HCT116 (cell line): ENCODE data around the gene BACE1. TPM values are rescaled to one million over a fixed set of nuclear protein-coding genes. Genes with fewer than 3 reads are reported as not detected.

Experiments used
- ATAC-seq: fragments of 200-7000 bp; cut with Tn5 transposase; 2 replicates; pipeline ENCODE4 v1.9.1; 2020; ENCODE audit warnings: mild to moderate bottlenecking, moderate library complexity
- BruUV-seq: library from RNA; stranded (reverse); fragments of 400-500 nt; replicated peaks from 2 replicates; lab custom pipeline; 2021; lab: Mats Ljungman, UMichigan
- CTCF ChIA-PET: fragments of 300-600 bp; sonication (Branson Sonifier 250); formaldehyde crosslinking; loops from one replicate; lab custom pipeline; 2021; ENCODE audit warnings: antibody characterized with exemption; lab: Charles Lee
- POLR2A ChIA-PET: fragments of 300-600, 350-600 bp; sonication (Branson Sonifier 250); formaldehyde crosslinking; loops from one replicate; lab custom pipeline; 2021; ENCODE audit warnings: antibody characterized with exemption; lab: Charles Lee
- RAD21 ChIA-PET, 2 experiments: fragments of 300-600 bp; sonication (Branson Sonifier 250); formaldehyde crosslinking; loops; one replicate each; lab custom pipeline; 2023; ENCODE audit warnings: low total read pairs in 2 of 2; ENCODE audit not compliant: uncharacterized antibody in 2 of 2, unreplicated experiment in 2 of 2, low non-redundant PET in 1 of 2; lab: Charles Lee
- DNase-seq: peaks from one replicate; pipeline ENCODE4 v3.0.0-alpha.2; 2010; ENCODE audit warnings: low read depth, low spot score
- H2AFZ ChIP-seq: fragments of 200-600 bp; shearing (Covaris generic), sonication (generic); 2 replicates; pipeline ENCODE4 v1.6.1; 2017; ENCODE audit warnings: low read depth, mixed run types, mixed read lengths, antibody characterized with exemption, low read length; ENCODE audit not compliant: poor library complexity, severe bottlenecking
- H3K27ac ChIP-seq: 2 replicates; pipeline ENCODE4 v1.5.1; 2012; ENCODE audit warnings: low read depth, low read length
- H3K27me3 ChIP-seq: fragments of 200-600 bp; sonication (generic); 2 replicates; pipeline ENCODE4 v1.6.1; 2016; ENCODE audit warnings: mixed run types, low read length, mixed read lengths; ENCODE audit not compliant: insufficient read depth
- H3K36me3 ChIP-seq, 2 experiments: fragments of 200-500 bp in 1 of 2; fragments of 200-600 bp in 1 of 2; sonication (Bioruptor generic) in 1 of 2; sonication (generic) in 1 of 2; 2 replicates each; pipeline versions ENCODE4 v1.5.1 to v1.6.1; 2014 to 2016; ENCODE audit warnings: low read length in 2 of 2, inconsistent platforms in 1 of 2, mixed read lengths in 1 of 2, mixed run types in 1 of 2; ENCODE audit not compliant: insufficient read depth in 2 of 2, control insufficient read depth in 1 of 2
- H3K4me1 ChIP-seq, 2 experiments: fragments of 200-600 bp in 1 of 2; sonication (generic) in 1 of 2; 2 replicates each; pipeline versions ENCODE4 v1.5.1 to v1.6.1; 2012 to 2017; ENCODE audit warnings: low read length in 2 of 2, inconsistent platforms in 1 of 2, mild to moderate bottlenecking in 1 of 2, mixed read lengths in 1 of 2, mixed run types in 1 of 2, moderate library complexity in 1 of 2; ENCODE audit not compliant: insufficient read depth in 2 of 2, control insufficient read depth in 1 of 2
- H3K4me2 ChIP-seq: fragments of 200-600 bp; sonication (generic); 2 replicates; pipeline ENCODE4 v1.6.1; 2017; ENCODE audit warnings: mixed run types, low read length, mixed read lengths
- H3K4me3 ChIP-seq, 2 experiments: fragments of 200-600 bp in 1 of 2; sonication (generic) in 1 of 2; replicated peaks in 1 of 2; 2 replicates each; pipeline ENCODE4 v1.5.1; 2011 to 2016; ENCODE audit warnings: low read length in 2 of 2, control low read depth in 1 of 2, low read depth in 1 of 2, mild to moderate bottlenecking in 1 of 2, mixed read lengths in 1 of 2, mixed run types in 1 of 2
- H3K79me2 ChIP-seq: fragments of 200-600 bp; sonication (generic); 2 replicates; pipeline ENCODE4 v1.6.1; 2017; ENCODE audit warnings: mild to moderate bottlenecking, mixed run types, low read length, moderate library complexity, mixed read lengths; ENCODE audit not compliant: insufficient read depth
- H3K9ac ChIP-seq: fragments of 200-600 bp; sonication (generic); 2 replicates; pipeline ENCODE4 v1.6.1; 2016; ENCODE audit warnings: low read length, mixed read lengths
- H3K9me2 ChIP-seq: fragments of 200-600 bp; sonication (generic), shearing (Covaris generic); 2 replicates; pipeline ENCODE4 v1.6.1; 2017; ENCODE audit warnings: mixed run types, mild to moderate bottlenecking, moderate library complexity; ENCODE audit not compliant: insufficient read depth
- H3K9me3 ChIP-seq, 2 experiments: fragments of 200-500 bp in 1 of 2; fragments of 200-600 bp in 1 of 2; sonication (Bioruptor generic) in 1 of 2; sonication (generic) in 1 of 2; 2 replicates each; pipeline ENCODE4 v1.6.1; 2014 to 2017; ENCODE audit warnings: low read length in 2 of 2, mixed read lengths in 2 of 2, inconsistent platforms in 1 of 2, low read depth in 1 of 2, mild to moderate bottlenecking in 1 of 2, mixed run types in 1 of 2, moderate library complexity in 1 of 2; ENCODE audit not compliant: control insufficient read depth in 1 of 2, insufficient read depth in 1 of 2
- H4K20me1 ChIP-seq: fragments of 200-600 bp; sonication (generic), shearing (Covaris generic); 2 replicates; pipeline ENCODE4 v1.6.1; 2017; ENCODE audit warnings: mixed run types, mild to moderate bottlenecking, moderate library complexity; ENCODE audit not compliant: insufficient read depth
- CBX3 ChIP-seq: IDR thresholded peaks from 2 replicates; pipeline ENCODE4 v1.6.1; 2012; ENCODE audit warnings: low read depth
- CEBPB ChIP-seq: IDR thresholded peaks from 2 replicates; pipeline ENCODE4 v1.6.1; 2012; ENCODE audit warnings: low read depth
- CTCF ChIP-seq, 3 experiments: fragments of 200-600 bp in 1 of 3; sonication (generic) in 1 of 3; IDR thresholded peaks in 2 of 3; conservative IDR thresholded peaks in 1 of 3; 2 replicates each; pipeline ENCODE4 v1.5.1; 2012 to 2017; ENCODE audit warnings: low read depth in 2 of 3, low read length in 2 of 3, antibody characterized with exemption in 1 of 3, borderline replicate concordance in 1 of 3, control low read depth in 1 of 3, mild to moderate bottlenecking in 1 of 3, mixed read lengths in 1 of 3, mixed run types in 1 of 3, moderate library complexity in 1 of 3; ENCODE audit not compliant: insufficient read depth in 1 of 3
- EGR1 ChIP-seq: IDR thresholded peaks from 2 replicates; pipeline ENCODE4 v1.6.1; 2012; ENCODE audit warnings: low read depth
- ELF1 ChIP-seq: IDR thresholded peaks from 2 replicates; pipeline ENCODE4 v1.6.1; 2012; ENCODE audit warnings: low read depth, borderline replicate concordance
- EZH2 ChIP-seq: fragments of 200-600 bp; sonication (generic); IDR thresholded peaks from 2 replicates; pipeline ENCODE4 v1.6.1; 2017; ENCODE audit warnings: antibody characterized with exemption, mixed run types
- EZH2phosphoT487 ChIP-seq: fragments of 200-600 bp; IDR thresholded peaks from 2 replicates; pipeline ENCODE4 v1.6.1; 2018; ENCODE audit warnings: antibody characterized with exemption, borderline replicate concordance
- JUND ChIP-seq: IDR thresholded peaks from 2 replicates; pipeline ENCODE4 v1.6.1; 2012
- POLR2A ChIP-seq: IDR thresholded peaks from 2 replicates; pipeline ENCODE4 v1.7.0; 2011; ENCODE audit warnings: borderline replicate concordance; ENCODE audit not compliant: insufficient read depth, insufficient read length; ENCODE audit errors: extremely low read depth
- POLR2AphosphoS5 ChIP-seq: IDR thresholded peaks from 2 replicates; pipeline ENCODE4 v1.6.1; 2011; ENCODE audit warnings: mild to moderate bottlenecking, low read depth, low read length, moderate library complexity
- RAD21 ChIP-seq: IDR thresholded peaks from 2 replicates; pipeline ENCODE4 v1.6.1; 2012; ENCODE audit warnings: low read depth, mild to moderate bottlenecking
- REST ChIP-seq: IDR thresholded peaks from 2 replicates; pipeline ENCODE4 v1.6.1; 2012; ENCODE audit warnings: low read depth
- SIN3A ChIP-seq: IDR thresholded peaks from 2 replicates; pipeline ENCODE4 v1.6.1; 2012; ENCODE audit warnings: low read depth
- SP1 ChIP-seq: IDR thresholded peaks from 2 replicates; pipeline ENCODE4 v1.6.1; 2012; ENCODE audit warnings: low read depth
- SRF ChIP-seq: IDR thresholded peaks from 2 replicates; pipeline ENCODE4 v1.6.1; 2012; ENCODE audit warnings: low read depth
- TCF7L2 ChIP-seq: IDR thresholded peaks from 2 replicates; pipeline ENCODE4 v1.7.0; 2011; ENCODE audit warnings: borderline replicate concordance, inconsistent platforms; ENCODE audit not compliant: insufficient read depth, insufficient read length; ENCODE audit errors: extremely low read depth
- YY1 ChIP-seq: IDR thresholded peaks from 2 replicates; pipeline ENCODE4 v1.6.1; 2011; ENCODE audit warnings: low read length, low read depth, moderate library complexity, mild to moderate bottlenecking; ENCODE audit not compliant: insufficient replicate concordance; ENCODE audit errors: extremely low read depth
- ZBTB33 ChIP-seq: IDR thresholded peaks from 2 replicates; pipeline ENCODE4 v1.6.1; 2011; ENCODE audit warnings: mild to moderate bottlenecking, low read length, moderate library complexity; ENCODE audit not compliant: insufficient replicate concordance; ENCODE audit errors: extremely low read depth
- ZFX ChIP-seq: fragments of 450-650 bp; IDR thresholded peaks from 2 replicates; pipeline ENCODE4 v1.6.1; 2017
- ZNF274 ChIP-seq: fragments of 200-500 bp; sonication (Bioruptor generic); IDR thresholded peaks from 2 replicates; pipeline ENCODE4 v1.6.1; 2014; ENCODE audit warnings: mild to moderate bottlenecking, low read depth, low read length, inconsistent platforms
- intact Hi-C: fragments of 100-400 bp; cut with micrococcal nuclease; formaldehyde crosslinking; loops from 2 replicates; pipeline ENCODE4 v1.10.0; 2022
- total RNA-seq: library from RNA; stranded (reverse); gene quantifications from one replicate; pipeline ENCODE4 v1.2.1, GENCODE V29; 2021; ENCODE audit not compliant: unreplicated experiment

BACE1 gene
- total RNA-seq, 1 experiment from 2014 or later, result 8.5 TPM

GRCh38 chr11:117328375-117329010, 12.4 kb upstream of the BACE1 start:
- CTCF ChIA-PET, result no interaction called here
- POLR2A ChIA-PET, result interaction anchor here (1.2 kb wide), 1 partner anchor 13 kb away, joined by 6 read pairs; no protein-coding TSS in a partner anchor

More at GRCh38 chr11:117328375-117329010, 12.4 kb upstream of the BACE1 start:
- RAD21 ChIA-PET, result no interaction called here
- Histone ChIP-seq H3K27ac (peak overlapping the region; percentile 57), H3K9me2 (no peaks in the 10 kb centered on the region), H3K4me1 (peaks cover 0 to 23% of the 10 kb centered on the region in 2 experiments; a peak in 2 of 4 replicates), H3K79me2 (no peaks in the 10 kb centered on the region; the same call in 1 of the 2 replicates), H3K4me3 (peak overlapping the region; percentile 77 to 90), H3K27me3 (no peaks in the 10 kb centered on the region), H4K20me1 (no peaks in the 10 kb centered on the region), H3K36me3 (no peaks in the 10 kb centered on the region), H3K4me2 (peak overlapping the region; percentile 77), H3K9ac (peak overlapping the region; percentile 79), H2AFZ (no peak overlapping the region), H3K9me3 (no peaks in the 10 kb centered on the region)
- ATAC-seq, result peak; percentile 4; the same call in 1 of the 2 replicates
- intact Hi-C loops, result no loop called here
- TSS peak; percentile 48 for BruUV-seq
- DNase-seq, result no peak
- TF ChIP-seq REST (no peak), SP1 (no peak), CEBPB (no peak), CBX3 (no peak), CTCF (IDR thresholded peaks at IDR 0.05 in 2 of 3, conservative IDR thresholded peaks at IDR 0.05 in 1 of 3; ENCODE audit: borderline replicate concordance in 1 of 3, insufficient read depth in 1 of 3, low read depth in 2 of 3, low read length in 2 of 3) (no peak), EGR1 (no peak), EZH2 (no peak), EZH2phosphoT487 (no peak), ZNF274 (no peak), ZFX (no peak), ELF1 (no peak), SRF (no peak), ZBTB33 (no peak), TCF7L2 (no peak), YY1 (no peak), JUND (no peak), SIN3A (no peak), RAD21 (no peak), POLR2A (no peak), POLR2AphosphoS5 (no peak)
